ENCODE data around the gene RRP15.

DNA sequence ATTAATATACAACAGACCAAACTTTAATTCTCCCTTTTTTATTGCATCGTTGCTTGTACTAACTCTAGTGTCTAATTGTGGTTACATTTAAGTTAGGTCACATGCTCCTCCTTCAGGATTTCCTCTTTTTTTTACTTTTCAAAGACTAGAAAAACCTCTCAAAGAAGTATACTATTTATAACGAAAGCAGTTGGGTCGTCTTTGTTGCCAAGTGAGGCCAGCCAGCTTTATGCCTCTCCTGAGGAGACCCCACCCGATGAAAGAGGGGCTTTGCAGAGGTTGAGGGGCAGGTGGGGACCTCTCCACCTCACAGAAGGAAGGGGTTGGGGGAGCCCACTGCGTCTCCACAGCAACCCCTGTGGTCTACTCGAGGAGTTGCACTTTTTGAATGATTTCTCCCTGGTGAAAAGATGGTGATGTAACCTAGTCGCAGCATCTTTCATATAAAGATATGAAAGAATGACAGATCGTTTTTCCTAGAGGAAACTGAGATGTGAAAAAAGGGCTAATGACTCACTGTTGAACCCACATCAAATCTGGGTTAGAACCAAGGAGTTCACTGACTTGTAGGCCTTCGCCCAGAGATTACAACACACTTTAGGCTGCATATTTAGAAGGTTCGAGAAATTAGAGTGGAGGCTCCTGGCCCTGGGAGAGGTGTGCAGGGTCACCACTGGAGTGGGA lies 66.4 kb downstream of the RRP15 start:
- TF ChIP-seq CTCF (IDR thresholded peaks at IDR 0.05) (peak in 2 of 3 experiments; percentile 27 to 35), POLR2AphosphoS5 (IDR thresholded peaks at IDR 0.05; ENCODE audit: insufficient read depth in 1 of 2, low read depth in 1 of 2) (no peak), POLR2A (IDR thresholded peaks at IDR 0.05) (no peak)

All from vagina (tissue), 2 donors.